ENCODE data around the gene OMP. TPM values are rescaled to one million over a fixed set of nuclear protein-coding genes. Genes with fewer than 3 reads are reported as not detected.

The OMP gene
- total RNA-seq, 1 donor from 2014 or later, result 9.6 TPM

DNA sequence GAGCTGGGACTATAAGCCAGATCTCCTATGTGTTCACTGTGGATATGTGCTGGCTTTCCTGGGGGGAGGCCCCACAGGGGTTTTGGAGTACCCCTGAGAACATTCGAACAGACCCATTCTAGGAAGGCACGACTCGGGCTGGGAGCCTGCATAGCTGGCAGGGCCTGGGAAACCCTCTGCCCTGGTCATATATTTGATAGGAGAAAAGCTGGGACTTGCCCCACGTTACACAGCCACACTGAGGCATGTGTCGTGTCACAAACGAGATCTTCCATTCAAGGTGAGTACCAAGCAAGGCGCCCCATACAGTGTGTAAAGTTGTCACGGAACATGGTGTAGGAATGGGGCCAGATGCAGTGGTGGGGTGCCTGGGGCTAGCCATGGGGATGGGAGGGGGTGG lies 36.6 kb downstream of the OMP start:
- no peak for DNase-seq (ENCODE audit: low spot score)

DNA sequence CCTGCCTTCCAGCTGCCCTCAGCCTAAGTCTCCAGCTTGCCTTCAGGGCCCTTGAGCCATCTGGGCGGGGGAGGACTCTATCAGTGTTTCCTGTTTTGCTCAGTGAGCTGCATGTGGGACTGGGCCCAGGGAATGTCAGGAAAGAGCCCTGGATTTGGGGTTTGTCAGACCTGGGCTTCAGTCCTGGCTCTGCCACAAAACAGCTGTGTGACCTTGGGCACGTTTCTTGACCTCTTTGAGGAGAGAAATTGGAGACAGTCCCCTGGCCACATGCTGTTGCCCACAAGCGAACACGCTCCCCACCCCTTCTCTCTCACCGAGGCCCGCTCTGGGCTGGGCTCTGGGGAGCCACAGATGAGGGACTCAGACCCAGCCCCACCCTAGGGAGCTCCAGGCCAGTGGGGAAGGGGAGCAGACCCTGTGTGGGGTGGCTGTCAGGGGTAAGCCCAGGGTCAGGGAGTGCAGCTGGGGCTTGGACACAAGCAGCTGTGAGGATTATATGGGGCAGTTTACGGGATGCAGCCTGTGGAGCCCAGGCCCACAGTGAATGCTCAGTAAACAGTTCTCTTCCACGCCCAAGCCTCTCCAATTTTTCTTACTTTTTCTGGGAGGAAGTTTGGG lies 37.7 kb downstream of the OMP start:
- no peak for DNase-seq (ENCODE audit: low spot score)

DNA sequence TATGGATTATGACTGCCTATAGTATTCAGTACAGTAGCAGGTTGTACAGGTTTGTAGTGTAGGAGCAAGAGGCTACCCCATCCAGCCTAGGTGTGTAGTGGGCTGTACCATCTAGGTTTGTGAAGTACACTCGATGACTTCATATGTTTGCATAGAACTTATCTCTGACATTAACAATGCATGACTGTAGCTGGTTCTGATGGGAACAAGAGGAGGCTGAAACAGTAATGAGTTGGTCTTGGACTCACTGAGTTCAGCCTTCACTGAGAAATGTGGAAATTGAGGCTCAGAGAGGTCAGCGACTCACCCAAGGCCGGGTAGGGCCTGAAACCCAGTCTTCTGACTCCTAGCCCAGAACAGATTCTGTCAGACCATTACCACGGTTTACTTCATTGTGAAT lies 38.4 kb downstream of the OMP start:
- DNase-seq (ENCODE audit: low spot score), result no peak

DNA sequence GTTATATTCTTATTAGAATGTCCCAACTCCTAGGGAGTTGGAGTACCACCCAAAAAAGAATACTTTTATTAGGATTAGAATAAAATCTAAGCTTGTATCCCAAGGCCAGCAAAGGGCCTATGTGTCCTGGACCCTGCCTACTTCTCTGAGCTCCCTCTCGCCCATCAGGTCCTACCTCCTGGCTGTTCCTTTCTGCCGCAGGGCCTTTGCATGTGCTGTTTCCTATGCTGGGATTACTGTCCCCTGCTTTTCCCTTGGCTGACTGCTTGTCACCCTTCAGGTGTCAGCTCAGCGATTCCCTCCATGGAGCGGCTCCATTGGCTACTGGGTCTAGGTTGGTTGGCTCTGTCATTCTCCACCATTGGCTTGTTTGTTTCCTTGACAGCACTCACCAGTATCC lies 38.8 kb downstream of the OMP start:
- DNase-seq (ENCODE audit: low spot score), result no peak

DNA sequence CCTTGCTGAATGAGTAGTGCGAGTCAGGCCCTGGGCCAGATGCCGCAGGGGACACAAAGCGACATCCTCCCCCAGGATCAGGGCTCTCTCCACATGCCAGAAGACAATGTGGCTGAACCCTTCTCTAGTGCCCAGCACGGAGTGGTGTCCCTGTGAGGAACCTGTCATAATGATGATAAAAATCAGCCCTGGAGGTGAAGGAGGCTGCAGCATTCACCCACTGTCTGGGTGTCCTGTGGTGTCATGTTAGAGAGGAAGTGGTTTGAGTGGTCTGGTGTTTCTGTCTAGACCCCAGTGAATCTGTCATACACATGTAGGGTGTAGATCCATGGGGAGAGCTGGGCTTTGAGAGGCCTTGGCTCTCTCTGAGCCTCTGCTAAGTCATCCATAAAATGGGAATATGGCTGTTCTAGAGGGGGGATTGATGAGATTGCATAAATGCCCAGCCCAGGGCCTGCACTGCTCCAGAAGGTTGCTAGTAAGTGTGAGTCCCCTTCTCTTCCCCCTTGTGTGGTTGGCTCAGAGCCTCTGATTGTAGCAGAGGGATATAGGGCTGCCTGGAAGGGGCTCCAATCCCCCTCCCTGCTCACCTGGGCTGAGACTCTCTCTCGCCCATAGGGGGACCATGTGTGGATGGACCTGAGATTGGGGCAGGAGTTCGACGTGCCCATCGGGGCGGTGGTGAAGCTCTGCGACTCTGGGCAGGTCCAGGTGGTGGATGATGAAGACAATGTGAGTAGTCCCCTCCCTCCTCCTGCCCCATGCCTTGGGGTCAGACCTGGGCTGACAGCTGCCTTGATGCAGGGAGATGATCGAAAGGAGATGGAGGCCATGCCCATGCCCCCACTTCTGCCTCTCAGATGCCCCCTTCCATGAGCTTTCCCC lies 39.7 kb downstream of the OMP start:
- DNase-seq (ENCODE audit: low spot score), result no peak

DNA sequence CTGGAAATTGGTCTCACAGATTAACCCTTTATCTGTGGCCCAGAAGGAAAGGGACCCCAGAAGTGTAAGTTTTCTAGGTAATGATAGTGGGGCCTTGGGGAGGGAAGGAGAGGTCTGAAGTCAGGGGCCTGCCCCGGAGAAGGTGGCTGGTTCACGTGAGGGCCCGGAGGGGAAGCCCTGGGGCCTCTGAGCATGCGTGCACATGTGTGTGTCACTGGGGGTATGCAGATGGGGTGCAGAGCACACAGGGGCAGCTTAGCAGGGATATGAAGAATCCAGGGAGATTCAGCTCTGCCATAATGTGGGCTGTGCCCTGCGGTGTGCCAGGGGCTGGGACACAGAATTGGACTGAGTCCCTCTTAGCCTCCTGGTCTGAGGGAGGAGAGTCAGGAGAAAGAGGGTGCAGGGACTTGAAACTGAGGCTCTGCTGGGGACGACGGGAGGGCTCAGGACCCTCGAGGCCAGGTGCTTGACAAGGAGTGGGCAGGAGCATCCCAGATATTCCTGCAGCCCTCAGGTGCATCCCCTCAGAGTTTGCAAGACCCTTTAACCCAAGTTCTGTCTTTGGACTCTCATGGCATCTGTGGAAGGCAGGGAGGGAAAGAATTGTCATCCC lies 40.9 kb downstream of the OMP start:
- DNase-seq (ENCODE audit: low spot score), result no peak

DNA sequence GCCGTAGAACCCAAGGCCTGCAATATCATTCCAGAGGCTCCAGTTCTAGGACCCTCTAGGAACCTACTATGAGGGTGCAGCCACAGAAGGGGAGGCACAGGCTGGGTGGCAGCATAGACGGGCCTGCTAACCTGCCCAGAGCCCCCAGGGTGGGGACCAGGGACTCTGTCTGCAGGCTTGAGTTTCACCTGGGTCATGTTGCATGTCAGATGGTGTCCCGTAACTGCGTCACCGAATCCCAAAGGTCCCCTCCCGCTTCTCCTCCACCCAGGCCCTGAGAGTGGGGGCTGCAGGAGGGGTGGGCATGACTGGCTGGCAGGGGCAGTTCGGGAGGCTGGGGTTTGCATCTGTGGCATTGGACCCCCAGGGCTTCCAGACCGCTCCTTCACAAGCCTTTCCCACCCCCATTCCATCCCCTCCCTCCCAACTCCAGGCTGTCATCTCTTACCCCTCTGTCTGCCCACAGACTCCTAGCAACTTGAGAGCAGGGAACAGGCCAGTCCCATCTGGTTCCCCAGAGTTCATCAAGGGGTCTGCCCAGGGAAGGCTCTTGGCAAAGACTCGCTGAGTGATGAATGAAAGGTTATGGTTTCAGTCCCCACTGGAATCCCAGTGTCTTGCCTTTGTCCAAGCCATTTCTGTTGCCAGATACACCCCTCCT lies 41.7 kb downstream of the OMP start:
- DNase-seq (ENCODE audit: low spot score), result no peak

DNA sequence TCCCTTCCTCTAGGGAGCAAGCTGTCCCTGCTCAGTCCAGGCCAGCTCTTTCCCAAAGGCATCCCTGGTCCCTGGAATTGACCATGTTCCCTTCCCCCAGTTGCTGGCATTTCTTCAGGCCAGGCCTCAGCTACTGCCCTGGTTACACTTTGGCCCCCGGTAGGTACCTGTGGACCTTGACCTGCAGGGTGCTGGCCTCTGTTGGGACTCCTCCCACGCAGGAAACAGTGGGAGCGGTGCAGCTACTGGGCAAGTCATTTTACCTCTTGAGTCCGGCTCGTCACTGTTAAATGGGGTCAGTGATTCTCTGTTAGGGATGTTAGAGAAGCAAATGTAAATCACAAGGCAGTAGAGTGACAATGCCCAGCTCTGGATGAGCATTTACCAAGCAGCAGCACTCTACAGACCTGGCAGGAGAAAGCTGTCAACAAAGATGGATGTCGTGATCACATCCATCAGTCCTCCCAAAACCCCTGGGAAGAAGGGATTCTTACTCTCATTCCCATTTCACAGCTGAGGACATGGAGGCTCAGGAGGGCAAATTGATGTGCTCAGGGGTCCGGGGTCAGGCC lies 42.3 kb downstream of the OMP start:
- DNase-seq (ENCODE audit: low spot score), result no peak

DNA sequence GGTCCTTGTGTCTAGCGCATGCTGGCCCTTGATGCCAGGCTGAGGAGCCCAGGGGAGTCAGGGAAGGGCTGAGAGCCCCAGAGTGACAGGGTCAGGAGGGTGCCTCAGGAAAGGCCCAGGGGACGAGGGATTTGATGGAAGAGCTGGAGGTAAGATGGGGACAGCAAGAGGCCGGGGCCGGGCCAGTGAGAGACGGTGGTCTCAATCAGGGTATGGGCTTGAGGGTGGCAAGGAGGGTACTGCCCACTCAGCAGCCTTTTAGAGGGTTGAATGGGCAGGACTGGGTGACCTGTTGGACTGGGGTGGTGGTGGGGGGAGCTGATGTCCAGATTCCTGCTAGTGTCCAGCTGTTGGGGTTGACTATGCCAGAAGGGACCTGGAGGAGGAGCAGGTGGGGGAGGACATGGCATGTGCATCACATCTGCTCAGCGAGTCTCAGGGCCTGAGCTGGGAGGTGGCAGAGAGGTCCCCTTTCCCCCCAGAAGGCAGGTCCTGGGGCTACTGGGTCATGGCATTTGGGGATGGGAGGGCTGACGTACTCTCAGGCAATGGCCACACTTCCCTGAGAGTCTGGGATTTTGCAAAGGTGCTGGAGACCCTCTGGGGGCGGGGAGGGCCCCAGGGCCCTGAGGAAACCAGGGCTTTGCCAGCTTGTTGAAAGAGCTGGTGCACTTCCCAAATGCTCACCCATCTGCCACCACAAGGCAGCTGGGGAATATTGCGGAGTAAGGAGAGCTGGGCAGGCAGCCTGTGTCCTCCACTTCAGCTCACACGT lies 43.8 kb downstream of the OMP start:
- DNase-seq (ENCODE audit: low spot score), result no peak

DNA sequence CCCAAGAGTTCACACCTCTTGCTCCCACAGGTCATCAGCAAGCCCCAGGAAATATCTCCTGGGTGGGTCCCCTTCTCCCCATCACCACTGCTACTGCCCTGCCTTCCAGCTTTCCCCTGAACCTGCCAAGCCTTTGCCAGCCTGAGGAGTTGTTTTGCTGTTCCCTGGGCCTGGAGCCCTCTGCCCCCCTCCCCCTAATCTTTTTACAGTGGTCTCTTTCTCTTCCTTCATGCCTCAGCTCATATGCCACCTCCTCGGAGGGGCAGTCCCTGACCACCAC lies 44.3 kb downstream of the OMP start:
- DNase-seq (ENCODE audit: low spot score), result no peak

DNA sequence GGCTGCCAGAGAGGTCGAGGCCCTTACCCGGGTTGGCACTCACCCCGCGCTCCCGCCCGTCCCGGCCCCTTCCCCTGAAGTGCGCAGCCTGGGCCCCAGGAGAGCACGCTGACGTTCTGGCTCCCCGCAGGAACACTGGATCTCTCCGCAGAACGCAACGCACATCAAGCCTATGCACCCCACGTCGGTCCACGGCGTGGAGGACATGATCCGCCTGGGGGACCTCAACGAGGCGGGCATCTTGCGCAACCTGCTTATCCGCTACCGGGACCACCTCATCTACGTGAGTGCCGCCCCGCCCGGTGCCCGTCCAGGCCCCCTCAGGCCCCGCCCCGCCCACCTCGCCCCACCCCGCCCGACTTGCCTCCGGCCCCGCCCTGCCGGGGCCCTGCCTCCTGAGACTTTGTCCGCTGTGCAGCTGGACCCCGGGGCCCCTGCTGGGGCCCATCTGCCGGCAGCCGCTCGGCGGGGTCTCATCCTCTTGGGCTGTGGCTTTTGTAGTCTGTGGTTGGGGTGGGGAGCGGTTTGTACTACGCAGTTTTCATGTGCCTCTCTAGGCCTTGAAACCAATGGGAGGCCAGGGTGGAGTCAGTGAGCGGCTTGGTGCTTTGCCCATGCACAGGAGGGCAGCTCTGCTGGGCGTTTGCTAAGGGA lies 45.2 kb downstream of the OMP start:
- DNase-seq (ENCODE audit: low spot score), result no peak

DNA sequence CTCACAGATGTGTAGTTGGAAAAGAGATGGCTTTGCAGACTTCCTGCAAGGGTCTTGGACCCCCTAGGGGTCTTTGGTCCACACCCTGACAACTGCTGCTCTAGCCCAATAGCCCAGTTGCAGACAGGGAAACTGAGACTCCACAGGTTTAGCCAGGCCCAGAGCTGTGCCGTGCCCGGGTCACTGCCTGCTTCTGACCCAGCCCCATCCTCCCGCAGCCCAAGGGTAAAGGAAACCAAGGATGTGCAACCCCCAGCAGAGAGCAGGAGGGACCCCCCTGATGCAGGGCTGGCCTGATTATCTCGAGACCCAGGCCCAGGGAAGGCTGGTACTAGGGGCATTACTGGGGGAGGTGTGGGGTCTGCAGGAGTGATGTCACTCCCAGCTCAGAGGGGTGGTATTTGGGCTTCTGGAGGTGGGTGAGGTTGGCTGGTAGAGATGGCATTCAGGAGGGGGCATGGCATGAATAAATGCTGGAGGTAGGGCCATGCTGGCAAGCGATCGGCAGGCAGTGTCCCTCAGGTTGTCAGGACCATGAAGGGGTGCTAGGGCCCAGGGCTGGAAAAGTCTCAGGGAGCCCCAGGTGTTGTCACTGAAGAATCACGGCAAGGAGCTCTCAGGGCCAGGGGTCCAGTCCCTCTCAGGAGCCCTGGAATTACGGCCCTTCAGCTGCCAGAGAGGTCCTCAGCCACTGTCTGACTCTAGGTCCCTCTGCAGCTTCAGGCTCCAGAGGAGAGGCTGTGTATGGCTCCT lies 46.5 kb downstream of the OMP start:
- DNase-seq (ENCODE audit: low spot score), result no peak

DNA sequence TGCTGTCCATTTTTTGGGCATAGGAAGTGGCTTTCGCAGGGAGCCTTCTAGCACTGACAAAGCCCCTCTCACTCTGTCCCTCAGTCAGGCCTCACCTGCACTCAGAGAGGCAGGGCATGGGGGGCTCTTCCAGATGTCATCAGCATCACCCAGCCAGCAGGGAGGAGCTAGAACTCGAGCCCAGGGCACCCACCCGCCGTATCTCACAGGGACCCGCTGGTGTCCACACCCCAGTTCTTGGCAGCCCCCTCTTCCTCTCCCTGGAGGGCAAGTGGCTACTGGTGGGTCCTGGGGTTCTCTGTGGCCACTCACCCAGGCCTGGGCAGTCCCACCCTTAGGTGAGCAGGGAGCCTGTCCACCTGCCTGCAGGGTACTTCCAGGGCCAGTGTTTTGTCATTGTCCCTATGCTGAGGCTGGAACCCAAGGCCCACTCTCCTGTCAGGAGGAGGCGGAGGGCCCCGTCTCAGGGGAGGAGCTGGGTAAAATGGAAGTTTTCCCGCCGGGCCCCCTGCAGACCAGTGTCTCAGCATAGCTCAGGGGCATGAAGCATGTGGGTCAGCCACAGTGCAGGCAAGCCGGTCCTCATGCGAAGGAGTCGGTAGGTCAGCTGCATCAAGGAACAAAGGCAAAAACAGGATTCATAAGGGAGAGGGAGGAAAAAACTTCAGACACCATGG lies 47.2 kb downstream of the OMP start:
- DNase-seq (ENCODE audit: low spot score), result no peak

DNA sequence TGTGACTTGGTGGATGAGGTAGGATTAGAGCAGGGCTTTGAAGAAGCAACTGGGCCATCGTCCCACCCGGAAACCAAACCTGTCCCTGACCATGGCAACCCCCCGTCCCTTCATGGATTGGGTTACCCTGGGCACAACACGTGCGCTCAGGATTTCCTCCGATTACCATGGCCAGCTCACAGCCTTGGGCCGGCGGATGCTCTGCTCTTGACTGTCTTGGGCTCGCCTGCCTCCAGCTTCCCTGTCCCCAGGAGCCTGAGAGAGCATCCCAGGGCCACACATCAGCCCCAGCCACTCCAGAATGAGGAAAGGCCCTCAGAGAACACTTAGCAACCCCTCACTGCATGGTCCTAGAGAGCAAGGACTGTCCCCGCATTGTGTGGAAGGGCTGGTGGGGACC lies 48.2 kb downstream of the OMP start:
- no peak for DNase-seq (ENCODE audit: low spot score)

DNA sequence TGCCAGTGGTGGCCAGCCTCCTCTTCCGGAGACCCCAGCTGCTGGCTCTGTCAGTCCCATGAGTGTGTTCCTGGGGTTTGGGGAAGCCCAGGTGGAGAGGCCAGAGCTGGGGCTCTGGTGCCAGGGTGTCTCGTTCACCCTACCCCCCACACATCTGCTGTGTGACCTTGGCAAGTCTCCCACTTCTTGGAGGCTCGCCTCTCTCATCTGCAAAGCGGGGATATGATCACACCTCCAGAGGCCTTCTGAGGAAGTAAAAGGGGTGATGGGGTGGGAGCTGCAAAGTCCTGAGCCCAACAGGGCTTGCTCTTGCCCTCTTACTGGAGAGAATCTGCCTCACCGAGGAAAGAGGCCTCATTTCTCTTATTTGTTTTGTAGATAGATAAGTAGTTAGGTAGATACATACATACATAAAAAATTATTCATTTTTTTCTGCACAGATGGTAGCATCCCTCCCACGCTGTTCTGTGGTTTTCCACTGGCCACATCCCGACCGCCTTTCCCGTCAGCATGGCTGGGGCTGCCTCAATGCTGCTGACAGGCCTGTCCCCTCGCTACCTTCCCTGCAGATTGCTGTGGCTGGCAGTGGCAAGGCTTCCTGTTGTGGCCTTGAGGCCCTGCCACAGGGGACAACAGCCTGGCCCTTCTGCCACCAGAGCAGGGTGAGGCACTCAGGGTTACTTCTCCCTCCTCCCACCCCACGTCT lies 49.3 kb downstream of the OMP start:
- no peak for DNase-seq (ENCODE audit: low spot score)

DNA sequence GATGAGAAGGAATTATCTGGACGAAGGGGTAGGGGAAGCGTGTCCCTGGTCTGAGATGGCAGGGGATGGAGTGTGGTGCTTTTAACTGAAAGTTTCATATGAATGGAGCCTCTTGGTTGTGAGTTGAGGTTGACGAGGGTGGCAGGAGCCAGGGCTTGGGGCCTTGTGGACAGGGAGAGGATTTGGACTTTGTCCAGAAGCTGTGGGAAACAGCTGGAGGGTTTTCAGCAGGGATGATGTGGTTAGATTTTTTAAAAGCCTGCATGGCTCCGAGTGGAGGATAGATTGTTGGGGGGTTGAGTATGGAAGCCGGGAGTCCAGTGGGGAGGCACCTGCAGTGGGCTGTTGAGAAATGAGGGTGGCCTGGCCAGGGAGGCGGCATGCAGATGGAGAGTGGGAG lies 50.2 kb downstream of the OMP start:
- DNase-seq (ENCODE audit: low spot score), result no peak

All from ureter (tissue), 1 donor.